Natural killer cell (primary cell): ENCODE data around the gene KLHL25. TPM values are rescaled to one million over a fixed set of nuclear protein-coding genes. Genes with fewer than 3 reads are reported as not detected.

Experiments used
- ATAC-seq, 3 donors: fragments of 150-1000 bp in 2 of 3; fragments of 200-7000 bp in 1 of 3; cut with Tn5 transposase; 1 replicate in 1 of 3; 2 replicates in 2 of 3; pipeline ENCODE4 v1.10.0; 2021; ENCODE audit warnings: mild to moderate bottlenecking in 2 of 3, moderate library complexity in 2 of 3
- DNase-seq, 2 donors: peaks; one replicate each; pipeline versions ENCODE4 v3.0.0 to v3.0.0-alpha.2; 2013 to 2021; ENCODE audit warnings: mixed read lengths in 1 of 2
- H3K27ac ChIP-seq: one replicate; pipeline ENCODE4 v1.5.1; 2013; ENCODE audit warnings: mild to moderate bottlenecking, low read length
- H3K27me3 ChIP-seq: one replicate; pipeline ENCODE4 v1.6.1; 2013; ENCODE audit warnings: low read length; ENCODE audit not compliant: control insufficient read depth, insufficient read depth
- H3K36me3 ChIP-seq: one replicate; pipeline ENCODE4 v1.6.1; 2013; ENCODE audit warnings: low read length; ENCODE audit not compliant: control insufficient read depth, insufficient read depth
- H3K4me1 ChIP-seq: one replicate; pipeline ENCODE4 v1.6.1; 2013; ENCODE audit warnings: low read length; ENCODE audit not compliant: control insufficient read depth, insufficient read depth
- H3K4me3 ChIP-seq: one replicate; pipeline ENCODE4 v1.5.1; 2013; ENCODE audit warnings: low read length
- H3K9me3 ChIP-seq: one replicate; pipeline ENCODE4 v1.6.1; 2013; ENCODE audit warnings: low read length; ENCODE audit not compliant: control insufficient read depth, insufficient read depth
- H3K27ac Mint-ChIP-seq, 2 donors: one replicate each; pipeline ENCODE4 v1.8.0; 2022; ENCODE audit warnings: mild to moderate bottlenecking in 2 of 2, mixed read lengths in 2 of 2, moderate library complexity in 1 of 2
- H3K27me3 Mint-ChIP-seq, 2 donors: one replicate each; pipeline ENCODE4 v1.8.0; 2022; ENCODE audit warnings: low read depth in 2 of 2, mixed read lengths in 2 of 2
- H3K36me3 Mint-ChIP-seq: one replicate; pipeline ENCODE4 v1.8.0; 2022; ENCODE audit warnings: mixed read lengths
- H3K4me1 Mint-ChIP-seq, 2 donors: one replicate each; pipeline ENCODE4 v1.8.0; 2022; ENCODE audit warnings: mixed read lengths in 2 of 2
- H3K4me3 Mint-ChIP-seq: one replicate; pipeline ENCODE4 v1.8.0; 2022; ENCODE audit warnings: mild to moderate bottlenecking, moderate library complexity, mixed read lengths
- H3K9me3 Mint-ChIP-seq, 2 donors: one replicate each; pipeline ENCODE4 v1.8.0; 2022; ENCODE audit warnings: mixed read lengths in 2 of 2
- WGBS: methylation state at CpG from one replicate; pipeline ENCODE4 v1.1.7; 2013; ENCODE audit warnings: missing lambda C conversion rate; ENCODE audit not compliant: insufficient coverage; 5-methylcytosine and 5-hydroxymethylcytosine counted together
- intact Hi-C: fragments of 100-400 bp; cut with micrococcal nuclease; formaldehyde crosslinking; loops from one replicate; pipeline ENCODE4 v1.14.2; 2022
- total RNA-seq, 4 donors: library from RNA; stranded (reverse); fragments of 120-200 nt in 1 of 4; gene quantifications; one replicate each; pipeline versions ENCODE4 v1.2.3 to v1.2.4, GENCODE V29; 2013 to 2022
- TF ChIP-seq, protein P1 (sequence below): fragments of 200-600 bp; IDR thresholded peaks from one replicate; pipeline ENCODE4 v1.8.0; 2022; ENCODE audit warnings: antibody characterized with exemption

Gene KLHL25
- total RNA-seq, 3 donors from 2014 or later (not counting 1 experiment from before 2014, with no cell fraction given), result 6.5 to 16.2 (median 10.4) TPM

DNA sequence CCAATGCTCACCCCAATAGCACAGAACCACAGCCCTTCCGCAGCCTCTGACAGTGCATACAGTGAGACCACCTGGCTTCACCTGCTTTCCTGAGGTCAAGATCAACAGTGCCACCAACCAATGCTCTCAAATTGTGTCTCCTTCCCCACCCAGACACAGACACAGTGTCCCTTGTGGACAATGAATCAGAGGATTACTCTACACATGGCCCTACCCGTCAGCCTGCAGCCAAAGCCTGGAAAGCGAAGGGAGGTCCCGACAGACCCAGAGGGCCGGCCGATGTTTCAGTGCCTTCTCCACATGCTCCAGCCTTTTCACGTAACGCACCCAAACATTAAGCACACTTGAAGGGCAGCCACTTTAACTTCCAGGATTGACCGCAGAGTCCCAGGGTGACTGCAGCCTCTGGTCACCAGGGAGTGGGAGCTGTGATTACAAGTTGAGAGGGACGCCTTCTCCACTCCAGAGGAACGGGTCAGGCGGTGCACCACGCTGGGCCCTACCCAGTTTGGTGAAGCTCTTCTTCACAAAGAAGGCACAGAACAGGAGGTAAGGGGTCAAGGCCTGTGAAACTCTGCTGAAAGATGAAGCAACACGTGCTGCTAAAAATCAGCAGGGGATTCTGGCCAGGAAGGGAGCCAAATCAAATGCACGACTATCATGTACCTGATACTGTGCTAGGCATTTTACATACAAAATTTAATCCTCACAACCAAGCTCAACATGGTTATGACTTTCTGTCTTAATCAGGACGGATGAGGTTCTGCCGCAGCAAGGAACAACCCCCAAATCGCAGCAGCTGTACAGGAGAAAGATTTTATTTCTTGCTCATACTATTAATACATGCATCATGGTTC lies 17.2 kb downstream of the KLHL25 start:
- TF ChIP-seq, protein P1, sequence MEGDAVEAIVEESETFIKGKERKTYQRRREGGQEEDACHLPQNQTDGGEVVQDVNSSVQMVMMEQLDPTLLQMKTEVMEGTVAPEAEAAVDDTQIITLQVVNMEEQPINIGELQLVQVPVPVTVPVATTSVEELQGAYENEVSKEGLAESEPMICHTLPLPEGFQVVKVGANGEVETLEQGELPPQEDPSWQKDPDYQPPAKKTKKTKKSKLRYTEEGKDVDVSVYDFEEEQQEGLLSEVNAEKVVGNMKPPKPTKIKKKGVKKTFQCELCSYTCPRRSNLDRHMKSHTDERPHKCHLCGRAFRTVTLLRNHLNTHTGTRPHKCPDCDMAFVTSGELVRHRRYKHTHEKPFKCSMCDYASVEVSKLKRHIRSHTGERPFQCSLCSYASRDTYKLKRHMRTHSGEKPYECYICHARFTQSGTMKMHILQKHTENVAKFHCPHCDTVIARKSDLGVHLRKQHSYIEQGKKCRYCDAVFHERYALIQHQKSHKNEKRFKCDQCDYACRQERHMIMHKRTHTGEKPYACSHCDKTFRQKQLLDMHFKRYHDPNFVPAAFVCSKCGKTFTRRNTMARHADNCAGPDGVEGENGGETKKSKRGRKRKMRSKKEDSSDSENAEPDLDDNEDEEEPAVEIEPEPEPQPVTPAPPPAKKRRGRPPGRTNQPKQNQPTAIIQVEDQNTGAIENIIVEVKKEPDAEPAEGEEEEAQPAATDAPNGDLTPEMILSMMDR, result no peak
- 97% methylated on average over 18 of the region's 18 CpGs for WGBS
- no peak overlapping the region for H3K4me3 Mint-ChIP-seq
- ATAC-seq, result no peak
- intact Hi-C loops, result no loop called here
- H3K27me3 Mint-ChIP-seq, result no peaks in the 10 kb centered on the region
- no peaks in the 10 kb centered on the region for H3K36me3 Mint-ChIP-seq
- H3K4me1 Mint-ChIP-seq, result peaks cover 16 to 39% of the 10 kb centered on the region in 2 donors
- H3K27ac ChIP-seq, result no peak overlapping the region
- H3K27ac Mint-ChIP-seq, result peak overlapping the region in 1 of 2 donors; percentile 31
- no peaks in the 10 kb centered on the region for H3K27me3 ChIP-seq
- H3K4me3 ChIP-seq, result no peak overlapping the region
- no peaks in the 10 kb centered on the region for H3K9me3 Mint-ChIP-seq
- no peaks in the 10 kb centered on the region for H3K4me1 ChIP-seq
- H3K36me3 ChIP-seq, result no peaks in the 10 kb centered on the region
- H3K9me3 ChIP-seq, result no peaks in the 10 kb centered on the region
- no peak for DNase-seq

DNA sequence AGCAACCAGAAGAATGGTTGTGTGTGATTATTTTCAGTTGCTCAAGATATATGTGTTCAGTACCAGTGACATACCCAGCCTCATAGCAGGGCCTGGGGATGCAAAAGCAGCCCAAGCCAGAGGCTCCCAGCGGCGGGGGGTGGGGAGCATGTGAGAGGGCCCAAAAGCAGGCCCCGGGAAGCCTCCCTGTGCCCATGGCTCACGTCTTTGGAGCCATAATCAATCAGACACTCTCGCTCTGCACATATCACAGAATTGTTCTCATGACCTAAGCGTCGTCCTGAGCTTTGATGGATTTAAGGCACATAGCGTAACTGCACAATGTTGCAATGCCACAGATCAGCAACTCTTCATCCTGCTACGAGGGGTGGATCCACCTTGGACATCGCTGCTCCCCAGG lies 20.8 kb downstream of the KLHL25 start:
- no peak overlapping the region for H3K4me3 Mint-ChIP-seq
- whole genome bisulfite sequencing, result 96% methylated on average over 10 of the region's 10 CpGs
- intact Hi-C loops, result no loop called here

DNA sequence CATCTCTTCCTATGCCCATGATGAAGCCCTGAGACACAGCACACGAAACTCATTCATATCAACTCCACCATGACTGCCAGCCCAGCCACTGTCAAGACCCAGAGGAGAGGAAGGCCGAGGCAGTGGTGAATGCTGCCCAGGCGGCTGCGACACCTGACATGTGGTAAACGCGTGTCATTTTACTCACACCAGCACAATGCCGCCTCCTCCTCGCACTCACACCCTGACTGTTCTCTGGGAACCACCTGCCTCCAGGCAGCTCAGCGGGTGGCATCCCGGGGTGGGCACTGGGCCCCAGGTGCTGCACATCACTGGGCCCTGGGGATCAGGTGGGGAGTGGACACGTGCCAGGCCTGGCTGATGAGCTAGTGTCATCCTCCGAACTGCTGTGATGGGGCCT lies 21.5 kb downstream of the KLHL25 start:
- Histone ChIP-seq H3K4me3 (no peak overlapping the region), H3K27me3 (no peaks in the 10 kb centered on the region), H3K27ac (no peak overlapping the region), H3K36me3 (no peaks in the 10 kb centered on the region), H3K4me1 (no peaks in the 10 kb centered on the region), H3K9me3 (no peaks in the 10 kb centered on the region)
- Mint-ChIP-seq H3K27ac (no peak overlapping the region), H3K4me3 (no peak overlapping the region), H3K4me1 (peaks cover 6 to 18% of the 10 kb centered on the region in 2 donors), H3K9me3 (no peaks in the 10 kb centered on the region), H3K27me3 (no peaks in the 10 kb centered on the region), H3K36me3 (no peaks in the 10 kb centered on the region)
- intact Hi-C loops, result no loop called here
- no peak for DNase-seq
- ATAC-seq, result peak in 2 of 3 donors; percentile 24 to 64
- TF ChIP-seq, protein P1, result no peak
- WGBS, result 91% methylated on average over 12 of the region's 12 CpGs

More for the DNA sequence above, 20.8 kb downstream of the KLHL25 start:
- H3K27me3 Mint-ChIP-seq, result no peaks in the 10 kb centered on the region
- Histone ChIP-seq H3K4me3 (no peak overlapping the region), H3K4me1 (no peaks in the 10 kb centered on the region), H3K27ac (no peak overlapping the region), H3K27me3 (no peaks in the 10 kb centered on the region), H3K36me3 (no peaks in the 10 kb centered on the region), H3K9me3 (no peaks in the 10 kb centered on the region)
- no peaks in the 10 kb centered on the region for H3K9me3 Mint-ChIP-seq
- TF ChIP-seq, protein P1, result no peak
- no peak for DNase-seq
- H3K4me1 Mint-ChIP-seq, result peaks cover 6 to 24% of the 10 kb centered on the region in 2 donors
- ATAC-seq, result no peak
- no peak overlapping the region for H3K27ac Mint-ChIP-seq
- H3K36me3 Mint-ChIP-seq, result no peaks in the 10 kb centered on the region
